ENCODE results near the gene SCLT1.

Gene SCLT1

DNA sequence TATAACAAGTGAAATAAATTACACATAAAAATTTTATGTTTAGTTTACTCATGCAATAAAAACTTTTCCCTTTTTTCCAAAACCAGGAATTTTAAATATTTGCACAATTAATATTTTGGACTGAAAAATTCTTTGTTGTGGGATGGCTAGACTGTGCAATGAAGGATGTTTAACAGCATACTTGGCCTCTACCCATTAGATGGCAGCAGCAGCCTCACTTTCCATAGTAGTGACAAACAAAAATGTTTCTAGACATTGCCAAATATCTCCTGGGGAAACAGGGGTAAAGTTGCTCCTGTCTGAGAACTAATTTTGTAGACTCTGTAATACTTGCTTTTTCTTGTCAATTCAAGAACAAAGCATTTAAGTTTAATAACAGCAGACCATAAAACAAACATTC is 49.8 kb downstream of the SCLT1 start:
- H3K4me3 ChIP-seq (ENCODE audit: low read depth, low read length) = no peak overlapping the region
- TF ChIP-seq, protein P1, sequence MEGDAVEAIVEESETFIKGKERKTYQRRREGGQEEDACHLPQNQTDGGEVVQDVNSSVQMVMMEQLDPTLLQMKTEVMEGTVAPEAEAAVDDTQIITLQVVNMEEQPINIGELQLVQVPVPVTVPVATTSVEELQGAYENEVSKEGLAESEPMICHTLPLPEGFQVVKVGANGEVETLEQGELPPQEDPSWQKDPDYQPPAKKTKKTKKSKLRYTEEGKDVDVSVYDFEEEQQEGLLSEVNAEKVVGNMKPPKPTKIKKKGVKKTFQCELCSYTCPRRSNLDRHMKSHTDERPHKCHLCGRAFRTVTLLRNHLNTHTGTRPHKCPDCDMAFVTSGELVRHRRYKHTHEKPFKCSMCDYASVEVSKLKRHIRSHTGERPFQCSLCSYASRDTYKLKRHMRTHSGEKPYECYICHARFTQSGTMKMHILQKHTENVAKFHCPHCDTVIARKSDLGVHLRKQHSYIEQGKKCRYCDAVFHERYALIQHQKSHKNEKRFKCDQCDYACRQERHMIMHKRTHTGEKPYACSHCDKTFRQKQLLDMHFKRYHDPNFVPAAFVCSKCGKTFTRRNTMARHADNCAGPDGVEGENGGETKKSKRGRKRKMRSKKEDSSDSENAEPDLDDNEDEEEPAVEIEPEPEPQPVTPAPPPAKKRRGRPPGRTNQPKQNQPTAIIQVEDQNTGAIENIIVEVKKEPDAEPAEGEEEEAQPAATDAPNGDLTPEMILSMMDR (conservative IDR thresholded peaks at IDR 0.05; ENCODE audit: low read depth, low read length) = peak; percentile 67
- DNase-seq (ENCODE audit: low read depth) = peak; percentile 68

DNA sequence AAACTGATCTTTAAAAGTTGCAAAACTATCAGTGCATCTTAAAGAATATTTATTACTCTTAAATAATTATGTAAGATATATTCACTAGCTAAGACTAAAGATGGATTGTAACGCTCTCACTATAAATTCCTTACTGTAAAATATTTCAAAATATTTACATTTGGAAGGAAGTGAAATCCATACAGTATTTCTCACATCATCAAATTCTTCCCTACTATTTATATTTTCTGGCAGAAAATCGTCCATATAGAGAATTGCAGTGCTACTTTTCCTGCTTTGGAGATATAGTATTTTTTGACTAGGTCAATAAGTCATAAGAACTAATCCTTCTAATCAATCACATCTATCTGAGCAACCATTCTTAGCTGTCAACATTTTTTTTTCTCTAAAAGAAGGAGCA is 52.9 kb downstream of the SCLT1 start:
- TF ChIP-seq, protein P1 (conservative IDR thresholded peaks at IDR 0.05; ENCODE audit: low read depth, low read length) = no peak
- DNase-seq (ENCODE audit: low read depth) = no peak
- no peak overlapping the region for H3K4me3 ChIP-seq (ENCODE audit: low read depth, low read length)

DNA sequence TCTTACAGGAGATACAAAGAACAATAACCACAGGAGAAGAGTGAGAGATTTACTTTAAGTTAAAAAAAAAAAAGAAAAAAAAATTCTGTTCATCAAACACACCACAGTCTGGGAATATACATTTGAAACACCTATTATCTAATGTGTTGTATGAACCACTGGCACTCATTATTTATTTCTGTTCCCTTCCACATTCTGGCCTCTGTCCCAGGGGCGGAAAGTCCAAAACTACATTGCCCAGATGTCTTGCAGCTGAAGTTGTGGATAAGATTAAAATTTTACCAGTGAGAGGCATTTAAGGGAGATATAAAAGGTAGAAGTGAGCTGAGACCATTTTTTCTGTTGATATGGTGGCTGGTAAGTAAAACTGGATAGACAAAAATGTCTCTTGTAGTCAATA is 56.2 kb downstream of the SCLT1 start:
- TF ChIP-seq, protein P1 (conservative IDR thresholded peaks at IDR 0.05; ENCODE audit: low read depth, low read length) = no peak
- DNase-seq (ENCODE audit: low read depth) = no peak
- no peak overlapping the region for H3K4me3 ChIP-seq (ENCODE audit: low read depth, low read length)

DNA sequence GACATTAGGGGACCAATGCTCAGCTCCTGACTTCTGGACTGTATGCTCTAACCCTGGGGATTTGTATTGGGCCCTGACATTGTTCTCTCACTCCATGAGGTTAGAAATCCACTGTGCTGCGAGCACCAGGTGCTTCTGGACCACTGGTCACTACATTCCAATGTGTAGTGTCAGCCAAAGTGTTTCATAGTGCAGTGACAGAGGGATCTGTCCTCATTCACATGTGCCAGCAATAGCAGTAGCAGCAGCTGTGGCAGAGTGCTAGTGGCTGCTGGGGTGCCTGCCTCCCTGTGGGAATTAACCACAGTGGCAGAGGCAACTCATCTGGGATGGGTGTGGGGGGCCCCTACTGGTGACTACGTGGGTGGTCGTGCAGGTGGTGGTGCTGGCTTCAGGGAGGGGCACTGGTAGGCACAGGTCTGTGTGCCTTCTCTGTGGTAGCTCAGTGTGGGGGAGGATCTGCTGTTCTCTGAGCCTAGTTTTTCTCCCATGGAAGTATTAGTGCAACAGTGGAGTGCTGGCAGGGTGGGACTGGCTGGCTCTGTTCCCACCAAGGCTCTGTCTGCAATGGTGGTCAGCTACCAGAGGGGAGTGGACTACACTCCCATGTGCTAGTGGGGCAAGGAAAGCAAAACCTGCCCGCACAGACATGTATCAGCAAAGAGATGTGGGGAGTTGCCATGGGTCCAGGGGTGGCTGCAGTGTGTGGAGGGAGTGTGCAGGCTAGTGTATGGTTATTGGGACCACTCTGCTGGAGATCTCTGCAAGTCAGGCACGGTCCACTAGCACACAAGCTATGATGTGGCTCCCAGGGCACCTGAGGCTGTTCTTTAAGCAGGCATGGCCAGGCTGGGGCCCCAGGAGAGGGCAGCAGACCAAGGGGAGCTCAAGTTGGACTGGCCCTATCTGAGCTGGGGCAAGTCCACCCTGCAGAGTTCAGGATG is 78.5 kb downstream of the SCLT1 start:
- no peak overlapping the region for H3K4me3 ChIP-seq (ENCODE audit: low read depth, low read length)
- TF ChIP-seq, protein P1 (conservative IDR thresholded peaks at IDR 0.05; ENCODE audit: low read depth, low read length) = no peak
- no peak for DNase-seq (ENCODE audit: low read depth)

DNA sequence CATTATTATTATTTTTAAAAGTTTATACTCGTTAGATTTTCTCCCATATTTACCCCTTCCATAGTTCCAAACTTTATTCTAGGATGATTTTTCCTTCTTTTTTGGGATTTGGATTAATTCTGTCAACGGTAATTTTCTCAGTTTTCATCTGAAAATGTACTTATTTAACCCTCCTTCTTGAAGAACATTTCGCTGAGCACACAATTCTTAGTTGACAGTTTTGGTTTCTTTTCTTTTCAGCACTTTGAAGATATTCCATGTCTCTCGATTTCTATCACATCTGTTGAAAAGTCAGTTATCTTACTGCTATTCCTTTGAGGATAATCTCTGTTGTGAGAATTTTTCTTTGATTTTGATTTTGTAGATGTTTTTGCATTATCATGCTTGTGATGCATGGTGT is 85.2 kb downstream of the SCLT1 start:
- no peak overlapping the region for H3K4me3 ChIP-seq (ENCODE audit: low read depth, low read length)
- TF ChIP-seq, protein P1 (conservative IDR thresholded peaks at IDR 0.05; ENCODE audit: low read depth, low read length) = no peak
- no peak for DNase-seq (ENCODE audit: low read depth)

DNA sequence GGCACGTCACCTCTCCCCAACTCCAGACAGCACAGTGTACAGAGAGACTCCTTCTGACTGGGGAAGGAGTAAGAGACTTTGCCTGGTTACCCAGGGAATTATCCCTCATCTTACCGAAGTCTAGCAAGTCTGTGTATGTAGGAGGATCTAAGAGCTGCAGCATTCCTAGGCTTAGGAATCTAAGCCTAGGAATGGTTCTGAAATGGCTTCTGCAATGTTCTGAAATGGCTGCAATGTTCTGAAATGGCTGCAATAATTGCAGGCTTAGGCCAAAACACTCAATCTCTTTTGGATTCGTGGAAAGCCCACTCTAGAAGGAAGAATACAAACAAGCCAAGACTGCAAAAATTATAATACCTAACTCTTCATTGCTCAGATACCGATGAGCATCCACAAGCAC is 106.4 kb downstream of the SCLT1 start:
- H3K4me3 ChIP-seq (ENCODE audit: low read depth, low read length) = no peak overlapping the region
- TF ChIP-seq, protein P1 (conservative IDR thresholded peaks at IDR 0.05; ENCODE audit: low read depth, low read length) = no peak
- DNase-seq (ENCODE audit: low read depth) = no peak

DNA sequence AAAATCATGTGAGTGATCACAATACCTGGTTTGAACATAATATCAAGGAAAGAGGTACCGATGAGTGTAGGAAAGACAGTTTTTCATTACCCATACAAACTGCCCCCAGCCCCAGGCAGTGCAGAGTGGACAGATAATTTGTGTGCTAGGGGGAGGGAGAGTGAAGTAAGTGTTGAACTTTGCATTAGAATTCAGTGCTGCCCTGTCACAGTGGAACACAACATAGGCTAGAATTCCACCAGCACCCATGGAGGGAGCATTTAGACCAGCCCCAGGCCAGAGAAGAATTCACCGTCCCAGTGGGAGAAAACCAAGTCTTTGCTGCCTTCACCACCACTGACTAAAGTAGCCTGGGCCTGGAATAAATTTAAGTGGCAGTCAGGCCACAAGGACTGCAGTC is 107.3 kb downstream of the SCLT1 start:
- H3K4me3 ChIP-seq (ENCODE audit: low read depth, low read length) = no peak overlapping the region
- TF ChIP-seq, protein P1 (conservative IDR thresholded peaks at IDR 0.05; ENCODE audit: low read depth, low read length) = no peak
- DNase-seq (ENCODE audit: low read depth) = no peak
